Osteoblast (primary cell): ENCODE results near the gene LRRC66. TPM values are rescaled to one million over a fixed set of nuclear protein-coding genes. Genes with fewer than 3 reads are reported as not detected.

Source experiments
- DNase-seq: peaks from one replicate; pipeline ENCODE4 v3.0.0; 2011; ENCODE audit warnings: low spot score, mixed read lengths; ENCODE audit not compliant: insufficient read length; ENCODE audit errors: missing footprints
- H2AFZ ChIP-seq: 2 replicates; pipeline ENCODE4 v1.6.0; 2011; ENCODE audit warnings: mild to moderate bottlenecking, low read length
- H3K27ac ChIP-seq: 2 replicates; pipeline ENCODE4 v1.5.1; 2011; ENCODE audit warnings: mild to moderate bottlenecking, low read depth, low read length, moderate library complexity
- H3K27me3 ChIP-seq: 2 replicates; pipeline ENCODE4 v1.6.0; 2012; ENCODE audit warnings: mild to moderate bottlenecking, control low read depth, inconsistent platforms, low read length, moderate library complexity; ENCODE audit not compliant: insufficient read depth
- H3K36me3 ChIP-seq: 2 replicates; pipeline ENCODE4 v1.5.1; 2011; ENCODE audit warnings: mild to moderate bottlenecking, low read length, control low read depth, moderate library complexity; ENCODE audit not compliant: insufficient read depth
- H3K4me1 ChIP-seq: 2 replicates; pipeline ENCODE4 v1.5.1; 2011; ENCODE audit warnings: mild to moderate bottlenecking, low read length, control low read depth, moderate library complexity; ENCODE audit not compliant: insufficient read depth
- H3K4me2 ChIP-seq: 2 replicates; pipeline ENCODE4 v1.6.0; 2011; ENCODE audit warnings: mild to moderate bottlenecking, low read length; ENCODE audit not compliant: insufficient read depth
- H3K4me3 ChIP-seq: fragments of 200-600 bp; sonication (generic); 3 replicates; pipeline ENCODE4 v1.5.1; 2012; ENCODE audit warnings: mild to moderate bottlenecking, low read length, inconsistent platforms; ENCODE audit not compliant: insufficient read depth
- H3K79me2 ChIP-seq: 2 replicates; pipeline ENCODE4 v1.6.0; 2012; ENCODE audit warnings: mild to moderate bottlenecking, low read length, control low read depth, inconsistent platforms; ENCODE audit not compliant: insufficient read depth
- H3K9me3 ChIP-seq: 2 replicates; pipeline ENCODE4 v1.5.1; 2011; ENCODE audit warnings: low read depth, low read length, control low read depth
- H4K20me1 ChIP-seq: 2 replicates; pipeline ENCODE4 v1.6.0; 2012; ENCODE audit warnings: mild to moderate bottlenecking, low read length, control low read depth; ENCODE audit not compliant: insufficient read depth
- CTCF ChIP-seq: IDR thresholded peaks from 2 replicates; pipeline ENCODE4 v1.5.1; 2011; ENCODE audit warnings: mild to moderate bottlenecking, low read depth, low read length, moderate library complexity; ENCODE audit errors: extremely low read depth
- total RNA-seq: library from RNA; depleted of rRNA; stranded (reverse); fragments of >200 nt; gene quantifications from 2 replicates; pipeline ENCODE4 v1.2.3, GENCODE V29; 2012

Gene LRRC66
- total RNA-seq, 1 donor, result 0.36 TPM

GRCh38 chr4:52037689-52038102, 17.5 kb upstream of the LRRC66 start:
- peak overlapping the region; percentile 40 for H3K27ac ChIP-seq
- H2AFZ ChIP-seq, result peak overlapping the region; percentile 90
- H4K20me1 ChIP-seq, result peaks cover 14% of the 10 kb centered on the region
- H3K79me2 ChIP-seq, result peaks cover 46% of the 10 kb centered on the region
- H3K27me3 ChIP-seq, result peaks cover 26% of the 10 kb centered on the region
- peaks cover 9% of the 10 kb centered on the region for H3K4me1 ChIP-seq
- peak; percentile 91 for DNase-seq
- no peak for TF ChIP-seq CTCF
- no peaks in the 10 kb centered on the region for H3K36me3 ChIP-seq
- peak overlapping the region; percentile 83 for H3K4me3 ChIP-seq
- H3K4me2 ChIP-seq, result peak overlapping the region; percentile 95
- no peaks in the 10 kb centered on the region for H3K9me3 ChIP-seq

- no peak for DNase-seq
- Histone ChIP-seq H3K79me2 (peaks cover 51% of the 10 kb centered on the region), H4K20me1 (peaks cover 14% of the 10 kb centered on the region), H3K27ac (peak overlapping the region; percentile 40), H3K9me3 (no peaks in the 10 kb centered on the region), H3K4me3 (peak overlapping the region; percentile 83), H3K4me1 (peaks cover 9% of the 10 kb centered on the region), H3K27me3 (peaks cover 21% of the 10 kb centered on the region), H3K36me3 (peaks cover 5% of the 10 kb centered on the region), H3K4me2 (peak overlapping the region; percentile 95), H2AFZ (no peak overlapping the region)
- no peak for TF ChIP-seq CTCF
These were observed 16.8 kb upstream of the LRRC66 start for GRCh38 chr4:52036886-52037530.

- Histone ChIP-seq H2AFZ (no peak overlapping the region), H3K4me1 (peaks cover 9% of the 10 kb centered on the region), H3K36me3 (peaks cover 15% of the 10 kb centered on the region), H3K9me3 (no peaks in the 10 kb centered on the region), H3K27me3 (peaks cover 4% of the 10 kb centered on the region), H4K20me1 (peaks cover 14% of the 10 kb centered on the region), H3K27ac (no peak overlapping the region), H3K79me2 (peaks cover 63% of the 10 kb centered on the region), H3K4me2 (no peak overlapping the region), H3K4me3 (no peak overlapping the region)
- no peak for DNase-seq
- TF ChIP-seq CTCF, result no peak
These were observed 15.0 kb upstream of the LRRC66 start for GRCh38 chr4:52035190-52035589.

GRCh38 chr4:52032005-52032404, 11.8 kb upstream of the LRRC66 start:
- no peak overlapping the region for H3K27ac ChIP-seq
- no peak overlapping the region for H3K4me2 ChIP-seq
- TF ChIP-seq CTCF, result no peak
- no peak overlapping the region for H2AFZ ChIP-seq
- no peak overlapping the region for H3K4me3 ChIP-seq
- H3K27me3 ChIP-seq, result no peaks in the 10 kb centered on the region
- H3K4me1 ChIP-seq, result peaks cover 12% of the 10 kb centered on the region
- no peaks in the 10 kb centered on the region for H3K9me3 ChIP-seq
- H3K36me3 ChIP-seq, result peaks cover 27% of the 10 kb centered on the region
- peaks cover 54% of the 10 kb centered on the region for H3K79me2 ChIP-seq
- H4K20me1 ChIP-seq, result peaks cover 14% of the 10 kb centered on the region
- no peak for DNase-seq
